GM12878 (cell line): ENCODE measurements around the gene CAMKMT. TPM values are rescaled to one million over a fixed set of nuclear protein-coding genes. Genes with fewer than 3 reads are reported as not detected.

Source experiments
- ATAC-seq: fragments of 200-7000 bp; cut with Tn5 transposase; 3 replicates; pipeline ENCODE4 v1.9.1; 2020; ENCODE audit warnings: mild to moderate bottlenecking, moderate library complexity
- BruUV-seq: library from RNA; stranded (reverse); fragments of 400-500 nt; replicated peaks from 2 replicates; lab custom pipeline; 2021; lab: Mats Ljungman, UMichigan
- CTCF ChIA-PET: fragments of 300-600 bp; sonication (Branson Sonifier 250); formaldehyde crosslinking; extraction: SDS; loops from one replicate; lab custom pipeline; 2021; ENCODE audit warnings: inconsistent platforms; lab: Yijun Ruan, JAX
- POLR2A ChIA-PET: fragments of 350-600 bp; formaldehyde crosslinking; extraction: SDS; loops from one replicate; lab custom pipeline; 2021; ENCODE audit warnings: inconsistent platforms; lab: Charles Lee
- RAD21 ChIA-PET: fragments of 300-600 bp; sonication (Branson Sonifier 250); formaldehyde crosslinking; loops from one replicate; lab custom pipeline; 2023; ENCODE audit warnings: antibody characterized with exemption; ENCODE audit not compliant: unreplicated experiment; lab: Charles Lee
- SMC1A ChIA-PET: fragments of 300-600 bp; sonication (Branson Sonifier 250); formaldehyde crosslinking; loops from one replicate; lab custom pipeline; 2023; ENCODE audit not compliant: unreplicated experiment, uncharacterized antibody; lab: Charles Lee
- DNase-seq: peaks from one replicate; pipeline ENCODE4 v3.0.0-alpha.2; 2011; ENCODE audit warnings: low read depth, low spot score
- FAIRE-seq: peaks from 3 replicates; lab custom pipeline; 2011; peaks lifted over from hg19 to GRCh38; lab: Jason Lieb, UNC
- H2AFZ ChIP-seq: 2 replicates; pipeline ENCODE4 v1.6.0; 2011; ENCODE audit warnings: low read depth, low read length, control low read depth; ENCODE audit not compliant: control insufficient read depth
- H3K27ac ChIP-seq: 2 replicates; pipeline ENCODE4 v1.5.1; 2011; ENCODE audit warnings: control low read depth; ENCODE audit not compliant: control insufficient read depth, insufficient read depth
- H3K27me3 ChIP-seq, 2 experiments: replicated peaks in 1 of 2; 2 replicates each; pipeline versions ENCODE4 v1.6.0 to v1.6.1; 2011; ENCODE audit warnings: low read length in 1 of 2; ENCODE audit not compliant: control insufficient read depth in 2 of 2, insufficient read depth in 2 of 2
- H3K36me3 ChIP-seq, 2 experiments: 2 replicates each; pipeline ENCODE4 v1.5.1; 2011; ENCODE audit warnings: low read length in 1 of 2; ENCODE audit not compliant: control insufficient read depth in 2 of 2, insufficient read depth in 2 of 2
- H3K4me1 ChIP-seq: 2 replicates; pipeline ENCODE4 v1.6.1; 2011; ENCODE audit warnings: mild to moderate bottlenecking, low read length, moderate library complexity, mixed read lengths; ENCODE audit not compliant: control insufficient read depth, insufficient read depth
- H3K4me2 ChIP-seq: 2 replicates; pipeline ENCODE4 v1.6.0; 2011; ENCODE audit warnings: control low read depth; ENCODE audit not compliant: control insufficient read depth, insufficient read depth
- H3K4me3 ChIP-seq: fragments of 200-600 bp; sonication (generic); 2 replicates; pipeline ENCODE4 v1.5.1; 2016
- H3K79me2 ChIP-seq: 2 replicates; pipeline ENCODE4 v1.6.0; 2011; ENCODE audit warnings: low read length; ENCODE audit not compliant: control insufficient read depth, insufficient read depth
- H3K9ac ChIP-seq: 2 replicates; pipeline ENCODE4 v1.8.0; 2011; ENCODE audit warnings: low read length, control low read depth, mixed read lengths; ENCODE audit not compliant: control insufficient read depth, insufficient read depth
- H3K9me3 ChIP-seq: replicated peaks from 3 replicates; pipeline ENCODE4 v1.5.1; 2011; ENCODE audit warnings: mild to moderate bottlenecking, low read length; ENCODE audit not compliant: control insufficient read depth, insufficient read depth
- H4K20me1 ChIP-seq: 2 replicates; pipeline ENCODE4 v1.6.0; 2011; ENCODE audit not compliant: control insufficient read depth, insufficient read depth
- BCLAF1 ChIP-seq: fragments of 450-650 bp; IDR thresholded peaks from 2 replicates; pipeline ENCODE4 v1.6.1; 2017; ENCODE audit warnings: antibody characterized with exemption, mild to moderate bottlenecking, moderate library complexity
- CBFB ChIP-seq: IDR thresholded peaks from 2 replicates; pipeline ENCODE4 v1.6.1; 2016; ENCODE audit warnings: antibody characterized with exemption, low read depth
- E2F8 ChIP-seq: fragments of 450-650 bp; IDR thresholded peaks from 2 replicates; pipeline ENCODE4 v1.6.1; 2018; ENCODE audit warnings: mild to moderate bottlenecking, low read depth, moderate library complexity; ENCODE audit not compliant: partially characterized antibody
- ELK1 ChIP-seq: IDR thresholded peaks from 2 replicates; pipeline ENCODE4 v1.6.1; 2012; ENCODE audit warnings: low read depth, low read length, improper control_type of control experiment
- ESRRA ChIP-seq: IDR thresholded peaks from 2 replicates; pipeline ENCODE4 v1.6.1; 2012; ENCODE audit warnings: mild to moderate bottlenecking, low read length, improper control_type of control experiment
- FOXK2 ChIP-seq: fragments of 450-650 bp; IDR thresholded peaks from 2 replicates; pipeline ENCODE4 v1.6.1; 2017; ENCODE audit warnings: mild to moderate bottlenecking, moderate library complexity
- MYB ChIP-seq: fragments of 150-350 bp; IDR thresholded peaks from 2 replicates; pipeline ENCODE4 v1.6.1; 2014; ENCODE audit warnings: mild to moderate bottlenecking, low read depth, low read length, borderline replicate concordance
- NR2C1 ChIP-seq: fragments of 450-650 bp; IDR thresholded peaks from 2 replicates; pipeline ENCODE4 v1.6.1; 2017; ENCODE audit warnings: antibody characterized with exemption, mild to moderate bottlenecking, moderate library complexity
- POLR2A ChIP-seq: IDR thresholded peaks from 2 replicates; pipeline ENCODE4 v1.6.1; 2011; ENCODE audit warnings: low read depth, mild to moderate bottlenecking, low read length
- POLR2AphosphoS2 ChIP-seq: IDR thresholded peaks from 2 replicates; pipeline ENCODE4 v1.6.1; 2011; ENCODE audit warnings: low read depth, mild to moderate bottlenecking, low read length, improper control_type of control experiment, moderate library complexity
- SMAD5 ChIP-seq: IDR thresholded peaks from 2 replicates; pipeline ENCODE4 v1.6.1; 2016; ENCODE audit warnings: antibody characterized with exemption, low read depth
- SMC3 ChIP-seq: IDR thresholded peaks from 2 replicates; pipeline ENCODE4 v1.6.1; 2011; ENCODE audit warnings: low read length, improper control_type of control experiment, borderline replicate concordance
- YY1 ChIP-seq: IDR thresholded peaks from 2 replicates; pipeline ENCODE4 v1.6.1; 2011; ENCODE audit warnings: low read depth, mild to moderate bottlenecking, low read length
- ZNF384 ChIP-seq: IDR thresholded peaks from 2 replicates; pipeline ENCODE4 v1.6.1; 2012; ENCODE audit warnings: low read depth, mild to moderate bottlenecking, low read length, improper control_type of control experiment, borderline replicate concordance
- WGBS: methylation state at CpG from one replicate; pipeline ENCODE4 v1.1.6; 2016; ENCODE audit warnings: low lambda C conversion rate; ENCODE audit not compliant: insufficient replicate concordance, insufficient coverage; ENCODE audit errors: missing lambda C conversion rate; 5-methylcytosine and 5-hydroxymethylcytosine counted together
- in situ Hi-C: fragments of 300-500 bp; cut with MboI; formaldehyde crosslinking; loops from 9 replicates; pipeline ENCODE4 v1.14.3; 2018; ENCODE audit warnings: mixed read lengths
- intact Hi-C: fragments of 100-400 bp; cut with micrococcal nuclease; formaldehyde crosslinking; loops from one replicate; pipeline ENCODE4 v1.14.2; 2022; ENCODE audit not compliant: unreplicated experiment
- polyA plus RNA-seq, 11 experiments: library from polyadenylated mRNA; depleted of rRNA in 4 of 11; unstranded in 6 of 11; stranded (reverse) in 5 of 11; fragments of >200 nt; fragmentation: Nextera tagmentation in 4 of 11; fragmentation: Illumina TruSeq in 1 of 11; extraction: Ambion mirVana in 4 of 11; extraction: Trizol in 1 of 11; gene quantifications; 1 replicate in 1 of 11; 2 replicates in 10 of 11; pipeline versions ENCODE4 v1.2.1 to v1.2.3, GENCODE V29; 2011 to 2016; ENCODE audit warnings: inconsistent platforms in 2 of 11, missing spikeins in 2 of 11, low read depth in 1 of 11
- total RNA-seq, 4 experiments: library from RNA; depleted of rRNA in 3 of 4; stranded (reverse); fragments of >200 nt in 3 of 4; fragmentation: Illumina TruSeq in 1 of 4; extraction: Trizol in 1 of 4; gene quantifications; 2 replicates each; pipeline versions ENCODE4 v1.2.1 to v1.2.3, GENCODE V29; 2013 to 2021

CAMKMT gene
- total and polyA plus RNA-seq, 10 of the 15 experiments (the other 5 are each of a cell fraction or from before 2014, with no cell fraction given) = 2.7 to 16.0 (median 11.8) TPM

- no peaks in the 10 kb centered on the region for H3K27me3 ChIP-seq
- in situ Hi-C loops (no loop called here), intact Hi-C loops (no loop called here)
- H3K36me3 ChIP-seq = no peaks in the 10 kb centered on the region
- 96% methylated on average over 2 of the region's 2 CpGs for WGBS
- ChIA-PET SMC1A (interaction anchor here (0.7 to 3.9 kb wide), 2 partner anchors 10 to 44 kb away, joined by 3 to 20 read pairs; no protein-coding TSS in a partner anchor), CTCF (interaction anchor here (0.6 to 4.3 kb wide), 6 partner anchors 9 to 300 kb away, joined by 3 to 13 read pairs (median 4); no protein-coding TSS in a partner anchor), RAD21 (no interaction called here), POLR2A (no interaction called here)
- H2AFZ ChIP-seq = no peak overlapping the region
- TF ChIP-seq YY1 (no peak), POLR2A (no peak), E2F8 (no peak), SMC3 (no peak), CBFB (no peak), NR2C1 (no peak), BCLAF1 (no peak), POLR2AphosphoS2 (no peak), SMAD5 (no peak), MYB (no peak), ELK1 (no peak), FOXK2 (no peak), ESRRA (no peak), ZNF384 (no peak)
- H3K79me2 ChIP-seq = no peaks in the 10 kb centered on the region
- H3K27ac ChIP-seq = no peak overlapping the region
- H3K9me3 ChIP-seq = no peaks in the 10 kb centered on the region
- no peak for DNase-seq
- no peak overlapping the region for H3K9ac ChIP-seq
- BruUV-seq = no TSS peak
- no peak overlapping the region for H3K4me2 ChIP-seq
- no peak overlapping the region for H3K4me3 ChIP-seq
- no peak for FAIRE-seq
- peaks cover 9% of the 10 kb centered on the region for H3K4me1 ChIP-seq
- ATAC-seq = no peak
- no peaks in the 10 kb centered on the region for H4K20me1 ChIP-seq
Observed at GRCh38 chr2:44656460-44656859, 294.7 kb downstream of the CAMKMT start.
